ENCODE results near the gene DCLRE1B. TPM values are rescaled to one million over a fixed set of nuclear protein-coding genes. Genes with fewer than 3 reads are reported as not detected.

The DCLRE1B gene
- total RNA-seq, 1 donor from 2014 or later, result 7.8 TPM

DNA sequence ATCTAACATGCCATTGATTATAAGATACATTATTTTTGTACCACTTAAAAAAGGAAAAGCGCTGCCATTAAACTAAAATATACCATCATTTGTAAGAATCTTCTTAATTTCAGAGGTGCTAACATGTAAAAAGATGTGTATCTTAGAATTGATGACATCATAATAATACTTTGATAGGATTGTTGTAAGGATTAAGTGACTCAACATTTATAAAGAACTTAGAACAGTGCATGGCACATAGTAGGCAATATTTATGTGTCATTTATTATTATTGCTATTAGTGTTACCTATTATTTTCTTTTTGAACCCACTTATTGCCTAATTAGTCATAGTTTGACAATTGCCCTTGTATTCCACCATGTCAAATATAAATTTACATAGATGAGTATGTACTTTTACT, 45.8 kb downstream of the DCLRE1B start:
- H3K79me2 ChIP-seq (ENCODE audit: insufficient read depth, low read length), result peaks cover 53% of the 10 kb centered on the region
- no peak overlapping the region for H2AFZ ChIP-seq (ENCODE audit: low read depth, low read length)
- H3K27me3 Mint-ChIP-seq (ENCODE audit: low read depth, unreplicated experiment), result no peaks in the 10 kb centered on the region
- no peaks in the 10 kb centered on the region for H3K9me3 ChIP-seq (ENCODE audit: insufficient read depth, low read depth, low read length)
- peaks cover 4% of the 10 kb centered on the region for H3K4me1 ChIP-seq (ENCODE audit: insufficient read depth, low read length)
- H3K27ac Mint-ChIP-seq (ENCODE audit: unreplicated experiment), result no peak overlapping the region
- H3K36me3 Mint-ChIP-seq (ENCODE audit: low read depth, unreplicated experiment), result peaks cover 2% of the 10 kb centered on the region
- FAIRE-seq (no peak), DNase-seq (ENCODE audit: low read depth) (no peak)
- no peak overlapping the region for H3K9ac ChIP-seq (ENCODE audit: low read length)
- no peaks in the 10 kb centered on the region for H3K27me3 ChIP-seq (ENCODE audit: insufficient read depth, low read length)
- H3K4me1 Mint-ChIP-seq (ENCODE audit: low read depth, unreplicated experiment), result peaks cover 11% of the 10 kb centered on the region
- H3K9me3 Mint-ChIP-seq (ENCODE audit: unreplicated experiment), result no peaks in the 10 kb centered on the region
- H3K27ac ChIP-seq (ENCODE audit: low read depth, low read length), result no peak overlapping the region
- H3K36me3 ChIP-seq (ENCODE audit: insufficient read depth, low read length), result no peaks in the 10 kb centered on the region
- no peak for TF ChIP-seq EZH2 (IDR thresholded peaks at IDR 0.05; ENCODE audit: insufficient read depth, low read length)
- TF ChIP-seq, protein P1, sequence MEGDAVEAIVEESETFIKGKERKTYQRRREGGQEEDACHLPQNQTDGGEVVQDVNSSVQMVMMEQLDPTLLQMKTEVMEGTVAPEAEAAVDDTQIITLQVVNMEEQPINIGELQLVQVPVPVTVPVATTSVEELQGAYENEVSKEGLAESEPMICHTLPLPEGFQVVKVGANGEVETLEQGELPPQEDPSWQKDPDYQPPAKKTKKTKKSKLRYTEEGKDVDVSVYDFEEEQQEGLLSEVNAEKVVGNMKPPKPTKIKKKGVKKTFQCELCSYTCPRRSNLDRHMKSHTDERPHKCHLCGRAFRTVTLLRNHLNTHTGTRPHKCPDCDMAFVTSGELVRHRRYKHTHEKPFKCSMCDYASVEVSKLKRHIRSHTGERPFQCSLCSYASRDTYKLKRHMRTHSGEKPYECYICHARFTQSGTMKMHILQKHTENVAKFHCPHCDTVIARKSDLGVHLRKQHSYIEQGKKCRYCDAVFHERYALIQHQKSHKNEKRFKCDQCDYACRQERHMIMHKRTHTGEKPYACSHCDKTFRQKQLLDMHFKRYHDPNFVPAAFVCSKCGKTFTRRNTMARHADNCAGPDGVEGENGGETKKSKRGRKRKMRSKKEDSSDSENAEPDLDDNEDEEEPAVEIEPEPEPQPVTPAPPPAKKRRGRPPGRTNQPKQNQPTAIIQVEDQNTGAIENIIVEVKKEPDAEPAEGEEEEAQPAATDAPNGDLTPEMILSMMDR (IDR thresholded peaks at IDR 0.05; ENCODE audit: insufficient read depth, low read depth, low read length), result no peak
- peaks cover 55% of the 10 kb centered on the region for H4K20me1 ChIP-seq (ENCODE audit: insufficient read depth, low read length)
- H3K4me3 Mint-ChIP-seq (ENCODE audit: unreplicated experiment), result no peak overlapping the region
- H3K4me2 ChIP-seq (ENCODE audit: low read length), result no peak overlapping the region
- H3K4me3 ChIP-seq (ENCODE audit: insufficient read depth, low read depth, low read length), result no peak overlapping the region

DNA sequence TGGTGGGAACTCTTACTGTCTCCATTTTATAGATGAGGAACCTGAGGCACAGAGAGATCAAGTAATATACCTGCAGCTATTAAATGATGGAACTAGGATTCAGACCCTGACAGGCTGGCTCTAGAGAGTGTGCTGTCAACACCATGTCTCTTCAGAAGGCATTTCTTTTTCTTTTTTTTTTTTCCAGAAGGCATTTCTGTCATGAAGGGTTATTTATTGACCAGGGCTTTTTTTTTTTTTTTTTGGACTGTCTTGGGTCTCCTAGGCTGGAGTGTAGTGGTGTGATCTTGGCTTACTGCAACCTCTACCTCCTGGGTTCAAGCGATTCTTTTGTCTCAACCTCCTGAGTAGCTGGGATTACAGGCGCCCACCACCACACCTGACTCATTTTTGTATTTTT, 46.6 kb downstream of the DCLRE1B start:
- H3K4me2 ChIP-seq (ENCODE audit: low read length), result no peak overlapping the region
- H3K9ac ChIP-seq (ENCODE audit: low read length), result no peak overlapping the region
- H3K4me1 ChIP-seq (ENCODE audit: insufficient read depth, low read length), result peaks cover 4% of the 10 kb centered on the region
- no peaks in the 10 kb centered on the region for H3K9me3 Mint-ChIP-seq (ENCODE audit: unreplicated experiment)
- no peak overlapping the region for H3K27ac Mint-ChIP-seq (ENCODE audit: unreplicated experiment)
- H3K27me3 Mint-ChIP-seq (ENCODE audit: low read depth, unreplicated experiment), result no peaks in the 10 kb centered on the region
- peaks cover 11% of the 10 kb centered on the region for H3K4me1 Mint-ChIP-seq (ENCODE audit: low read depth, unreplicated experiment)
- no peak overlapping the region for H3K27ac ChIP-seq (ENCODE audit: low read depth, low read length)
- H3K36me3 Mint-ChIP-seq (ENCODE audit: low read depth, unreplicated experiment), result peaks cover 3% of the 10 kb centered on the region
- peaks cover 46% of the 10 kb centered on the region for H3K79me2 ChIP-seq (ENCODE audit: insufficient read depth, low read length)
- DNase-seq (ENCODE audit: low read depth) (no peak), FAIRE-seq (no peak)
- H4K20me1 ChIP-seq (ENCODE audit: insufficient read depth, low read length), result peaks cover 48% of the 10 kb centered on the region
- TF ChIP-seq, protein P1 (IDR thresholded peaks at IDR 0.05; ENCODE audit: insufficient read depth, low read depth, low read length), result no peak
- TF ChIP-seq EZH2 (IDR thresholded peaks at IDR 0.05; ENCODE audit: insufficient read depth, low read length), result no peak
- no peaks in the 10 kb centered on the region for H3K9me3 ChIP-seq (ENCODE audit: insufficient read depth, low read depth, low read length)
- no peak overlapping the region for H3K4me3 Mint-ChIP-seq (ENCODE audit: unreplicated experiment)
- H3K4me3 ChIP-seq (ENCODE audit: insufficient read depth, low read depth, low read length), result no peak overlapping the region
- H2AFZ ChIP-seq (ENCODE audit: low read depth, low read length), result no peak overlapping the region
- no peaks in the 10 kb centered on the region for H3K27me3 ChIP-seq (ENCODE audit: insufficient read depth, low read length)
- peaks cover 2% of the 10 kb centered on the region for H3K36me3 ChIP-seq (ENCODE audit: insufficient read depth, low read length)

DNA sequence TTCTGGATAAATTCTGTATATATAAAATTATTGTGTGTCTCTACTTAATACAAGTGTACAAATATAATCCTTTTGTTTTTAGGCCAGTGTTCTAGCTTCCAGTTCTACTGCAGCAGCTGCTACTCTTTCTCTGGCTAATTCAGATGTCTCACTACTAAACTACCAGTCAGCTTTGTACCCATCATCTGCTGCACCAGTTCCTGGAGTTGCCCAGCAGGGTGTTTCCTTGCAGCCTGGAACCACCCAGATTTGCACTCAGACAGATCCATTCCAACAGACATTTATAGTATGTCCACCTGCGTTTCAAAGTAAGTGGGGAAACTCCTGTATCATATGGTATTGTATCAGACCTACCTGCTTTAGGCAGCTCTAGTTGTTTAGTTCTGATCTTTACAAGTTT, 52.9 kb downstream of the DCLRE1B start:
- FAIRE-seq, result no peak
- Histone ChIP-seq H2AFZ (ENCODE audit: low read depth, low read length) (no peak overlapping the region), H3K9ac (ENCODE audit: low read length) (no peak overlapping the region), H3K4me2 (ENCODE audit: low read length) (no peak overlapping the region), H3K4me3 (ENCODE audit: insufficient read depth, low read depth, low read length) (no peak overlapping the region), H3K4me1 (ENCODE audit: insufficient read depth, low read length) (no peaks in the 10 kb centered on the region), H3K36me3 (ENCODE audit: insufficient read depth, low read length) (peaks cover 30% of the 10 kb centered on the region), H3K27me3 (ENCODE audit: insufficient read depth, low read length) (no peaks in the 10 kb centered on the region), H3K79me2 (ENCODE audit: insufficient read depth, low read length) (peaks cover 2% of the 10 kb centered on the region), H3K9me3 (ENCODE audit: insufficient read depth, low read depth, low read length) (no peaks in the 10 kb centered on the region), H4K20me1 (ENCODE audit: insufficient read depth, low read length) (peaks cover 4% of the 10 kb centered on the region), H3K27ac (ENCODE audit: low read depth, low read length) (no peak overlapping the region)
- Mint-ChIP-seq H3K27ac (ENCODE audit: unreplicated experiment) (no peak overlapping the region), H3K4me1 (ENCODE audit: low read depth, unreplicated experiment) (no peaks in the 10 kb centered on the region), H3K9me3 (ENCODE audit: unreplicated experiment) (no peaks in the 10 kb centered on the region), H3K4me3 (ENCODE audit: unreplicated experiment) (no peak overlapping the region), H3K36me3 (ENCODE audit: low read depth, unreplicated experiment) (peaks cover 6% of the 10 kb centered on the region), H3K27me3 (ENCODE audit: low read depth, unreplicated experiment) (no peaks in the 10 kb centered on the region)
- no peak for DNase-seq (ENCODE audit: low read depth)
- TF ChIP-seq, protein P1 (IDR thresholded peaks at IDR 0.05; ENCODE audit: insufficient read depth, low read depth, low read length), result no peak
- TF ChIP-seq EZH2 (IDR thresholded peaks at IDR 0.05; ENCODE audit: insufficient read depth, low read length), result no peak

All from astrocyte (in vitro differentiated cells and primary cell).